GM12801 (cell line): ENCODE measurements around the gene ATP8A1.

Source experiments
- TF ChIP-seq, protein P1 (sequence below): IDR thresholded peaks from one replicate; pipeline ENCODE4 v1.5.1; 2011; ENCODE audit warnings: control low read depth; ENCODE audit not compliant: insufficient read length; ENCODE audit errors: extremely low read depth

Gene ATP8A1

GRCh38 chr4:42482516-42483327 is 174.2 kb downstream of the ATP8A1 start:
- TF ChIP-seq, protein P1, sequence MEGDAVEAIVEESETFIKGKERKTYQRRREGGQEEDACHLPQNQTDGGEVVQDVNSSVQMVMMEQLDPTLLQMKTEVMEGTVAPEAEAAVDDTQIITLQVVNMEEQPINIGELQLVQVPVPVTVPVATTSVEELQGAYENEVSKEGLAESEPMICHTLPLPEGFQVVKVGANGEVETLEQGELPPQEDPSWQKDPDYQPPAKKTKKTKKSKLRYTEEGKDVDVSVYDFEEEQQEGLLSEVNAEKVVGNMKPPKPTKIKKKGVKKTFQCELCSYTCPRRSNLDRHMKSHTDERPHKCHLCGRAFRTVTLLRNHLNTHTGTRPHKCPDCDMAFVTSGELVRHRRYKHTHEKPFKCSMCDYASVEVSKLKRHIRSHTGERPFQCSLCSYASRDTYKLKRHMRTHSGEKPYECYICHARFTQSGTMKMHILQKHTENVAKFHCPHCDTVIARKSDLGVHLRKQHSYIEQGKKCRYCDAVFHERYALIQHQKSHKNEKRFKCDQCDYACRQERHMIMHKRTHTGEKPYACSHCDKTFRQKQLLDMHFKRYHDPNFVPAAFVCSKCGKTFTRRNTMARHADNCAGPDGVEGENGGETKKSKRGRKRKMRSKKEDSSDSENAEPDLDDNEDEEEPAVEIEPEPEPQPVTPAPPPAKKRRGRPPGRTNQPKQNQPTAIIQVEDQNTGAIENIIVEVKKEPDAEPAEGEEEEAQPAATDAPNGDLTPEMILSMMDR: no peak

- TF ChIP-seq, protein P1: no peak
Measured at GRCh38 chr4:42480717-42481116, 176.2 kb downstream of the ATP8A1 start.

DNA sequence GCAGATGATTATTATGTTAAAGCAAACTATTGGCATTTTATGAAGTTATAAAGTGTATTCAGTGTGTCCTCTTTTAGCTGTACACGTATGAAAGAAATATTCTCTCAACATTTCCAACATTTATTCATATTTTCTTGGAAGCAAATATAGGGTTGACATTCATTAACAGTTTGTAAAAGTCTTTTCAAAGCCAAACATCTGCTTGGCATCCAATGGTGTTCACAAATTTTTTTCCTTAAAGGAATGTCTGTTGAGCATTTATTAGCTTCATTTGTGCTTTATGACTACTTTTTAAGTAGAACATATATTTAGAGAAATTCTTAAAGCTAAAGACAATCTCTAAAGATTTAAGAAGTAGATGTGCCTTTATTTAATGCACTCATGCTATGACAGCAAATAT is 176.6 kb downstream of the ATP8A1 start:
- TF ChIP-seq, protein P1: no peak

GRCh38 chr4:42478946-42479345 is 178.0 kb downstream of the ATP8A1 start:
- TF ChIP-seq, protein P1: no peak

DNA sequence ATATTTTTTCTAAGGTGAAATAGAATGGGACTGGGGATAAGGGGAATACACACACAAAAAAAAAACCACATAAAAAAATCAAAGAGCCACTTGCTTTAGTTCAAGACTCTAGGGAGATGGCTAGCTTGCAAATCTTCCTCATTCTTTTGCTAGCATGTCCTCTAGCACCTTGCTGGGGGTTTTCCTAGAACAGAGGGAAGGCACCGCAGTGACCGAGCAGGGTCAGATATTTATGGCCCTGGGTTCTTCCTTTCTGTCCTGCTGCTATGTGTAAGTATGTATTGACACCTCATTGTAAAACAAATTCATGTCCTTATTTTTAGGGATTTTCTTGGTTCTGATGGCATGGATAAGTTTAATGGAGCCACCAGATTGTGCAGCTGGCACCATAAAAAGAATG is 178.4 kb downstream of the ATP8A1 start:
- TF ChIP-seq, protein P1: no peak

GRCh38 chr4:42474406-42474805 is 182.5 kb downstream of the ATP8A1 start:
- TF ChIP-seq, protein P1: no peak

- TF ChIP-seq, protein P1: no peak
Measured at GRCh38 chr4:42473071-42473684, 183.7 kb downstream of the ATP8A1 start.
